Loucy (cell line): ENCODE measurements around the gene ALX1.

ENCODE experiments used
- H2AFZ ChIP-seq: fragments of 200-600 bp; sonication (generic); 2 replicates; pipeline ENCODE4 v1.6.0; 2016; ENCODE audit warnings: antibody characterized with exemption, mild to moderate bottlenecking, low read length, moderate library complexity
- H3F3A ChIP-seq: fragments of 200-600 bp; 2 replicates; pipeline ENCODE4 v1.6.0; 2016; ENCODE audit warnings: antibody characterized with exemption, low read depth, mild to moderate bottlenecking
- H3K27me3 ChIP-seq: fragments of 200-600 bp; sonication (generic); 2 replicates; pipeline ENCODE4 v1.6.1; 2014; ENCODE audit warnings: low read length, mild to moderate bottlenecking; ENCODE audit not compliant: insufficient read depth, poor library complexity, severe bottlenecking
- H3K36me3 ChIP-seq: fragments of 200-600 bp; sonication (generic); 2 replicates; pipeline ENCODE4 v1.6.1; 2016; ENCODE audit warnings: low read length; ENCODE audit not compliant: insufficient read depth
- H3K4me1 ChIP-seq: fragments of 200-600 bp; sonication (generic); 2 replicates; pipeline ENCODE4 v1.5.1; 2014; ENCODE audit warnings: low read length, mild to moderate bottlenecking; ENCODE audit not compliant: insufficient read depth, poor library complexity, severe bottlenecking
- H3K4me2 ChIP-seq: fragments of 200-600 bp; sonication (generic); 2 replicates; pipeline ENCODE4 v1.6.0; 2014; ENCODE audit warnings: antibody characterized with exemption, low read length, low read depth, mild to moderate bottlenecking; ENCODE audit not compliant: poor library complexity, severe bottlenecking
- H3K4me3 ChIP-seq: fragments of 200-600 bp; sonication (generic); 2 replicates; pipeline ENCODE4 v1.5.1; 2014; ENCODE audit warnings: low read length, mild to moderate bottlenecking, mixed read lengths; ENCODE audit not compliant: poor library complexity, severe bottlenecking
- H3K79me2 ChIP-seq: fragments of 200-600 bp; sonication (generic); 2 replicates; pipeline ENCODE4 v1.6.1; 2014; ENCODE audit warnings: low read length; ENCODE audit not compliant: insufficient read depth
- H3K9ac ChIP-seq: fragments of 200-600 bp; sonication (generic); 2 replicates; pipeline ENCODE4 v1.6.0; 2014; ENCODE audit warnings: mild to moderate bottlenecking, low read depth, low read length, moderate library complexity; ENCODE audit not compliant: poor library complexity, severe bottlenecking
- H3K9me2 ChIP-seq: fragments of 200-600 bp; sonication (generic); replicated peaks from 2 replicates; pipeline ENCODE4 v1.6.1; 2016; ENCODE audit warnings: low read depth, low read length, mixed read lengths
- H3K9me3 ChIP-seq: fragments of 200-600 bp; sonication (generic); 2 replicates; pipeline ENCODE4 v1.6.1; 2014; ENCODE audit warnings: mild to moderate bottlenecking, antibody characterized with exemption, low read length, low read depth; ENCODE audit not compliant: insufficient read depth
- H4K20me1 ChIP-seq: fragments of 200-600 bp; sonication (generic); 2 replicates; pipeline ENCODE4 v1.6.0; 2014; ENCODE audit warnings: antibody characterized with exemption, low read length, mild to moderate bottlenecking; ENCODE audit not compliant: insufficient read depth, poor library complexity, severe bottlenecking
- EZH2phosphoT487 ChIP-seq: fragments of 200-600 bp; IDR thresholded peaks from 2 replicates; pipeline ENCODE4 v1.6.1; 2018; ENCODE audit warnings: antibody characterized with exemption, mild to moderate bottlenecking, moderate library complexity, borderline replicate concordance
- TF ChIP-seq, protein P1 (sequence below): fragments of 200-600 bp; sonication (generic); conservative IDR thresholded peaks from 2 replicates; pipeline ENCODE4 v1.5.1; 2014; ENCODE audit warnings: mild to moderate bottlenecking, antibody characterized with exemption, low read length

Gene ALX1

GRCh38 chr12:85296362-85296761 is 16.3 kb downstream of the ALX1 start:
- Histone ChIP-seq H3K36me3 (no peaks in the 10 kb centered on the region), H3F3A (no peaks in the 10 kb centered on the region), H3K9ac (no peak overlapping the region), H4K20me1 (no peaks in the 10 kb centered on the region), H3K4me2 (no peak overlapping the region), H3K4me3 (no peak overlapping the region), H2AFZ (no peak overlapping the region), H3K9me2 (no peaks in the 10 kb centered on the region), H3K27me3 (no peaks in the 10 kb centered on the region), H3K79me2 (no peaks in the 10 kb centered on the region), H3K4me1 (peaks cover 3% of the 10 kb centered on the region), H3K9me3 (no peaks in the 10 kb centered on the region)
- no peak for TF ChIP-seq EZH2phosphoT487
- TF ChIP-seq, protein P1, sequence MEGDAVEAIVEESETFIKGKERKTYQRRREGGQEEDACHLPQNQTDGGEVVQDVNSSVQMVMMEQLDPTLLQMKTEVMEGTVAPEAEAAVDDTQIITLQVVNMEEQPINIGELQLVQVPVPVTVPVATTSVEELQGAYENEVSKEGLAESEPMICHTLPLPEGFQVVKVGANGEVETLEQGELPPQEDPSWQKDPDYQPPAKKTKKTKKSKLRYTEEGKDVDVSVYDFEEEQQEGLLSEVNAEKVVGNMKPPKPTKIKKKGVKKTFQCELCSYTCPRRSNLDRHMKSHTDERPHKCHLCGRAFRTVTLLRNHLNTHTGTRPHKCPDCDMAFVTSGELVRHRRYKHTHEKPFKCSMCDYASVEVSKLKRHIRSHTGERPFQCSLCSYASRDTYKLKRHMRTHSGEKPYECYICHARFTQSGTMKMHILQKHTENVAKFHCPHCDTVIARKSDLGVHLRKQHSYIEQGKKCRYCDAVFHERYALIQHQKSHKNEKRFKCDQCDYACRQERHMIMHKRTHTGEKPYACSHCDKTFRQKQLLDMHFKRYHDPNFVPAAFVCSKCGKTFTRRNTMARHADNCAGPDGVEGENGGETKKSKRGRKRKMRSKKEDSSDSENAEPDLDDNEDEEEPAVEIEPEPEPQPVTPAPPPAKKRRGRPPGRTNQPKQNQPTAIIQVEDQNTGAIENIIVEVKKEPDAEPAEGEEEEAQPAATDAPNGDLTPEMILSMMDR = no peak

GRCh38 chr12:85299053-85299452 is 19.0 kb downstream of the ALX1 start:
- Histone ChIP-seq H3K9me3 (no peaks in the 10 kb centered on the region), H2AFZ (no peak overlapping the region), H3K4me3 (no peak overlapping the region), H3K4me1 (peaks cover 6% of the 10 kb centered on the region), H3K4me2 (no peak overlapping the region), H3K36me3 (no peaks in the 10 kb centered on the region), H3F3A (no peaks in the 10 kb centered on the region), H3K9ac (no peak overlapping the region), H4K20me1 (no peaks in the 10 kb centered on the region), H3K9me2 (no peaks in the 10 kb centered on the region), H3K27me3 (no peaks in the 10 kb centered on the region), H3K79me2 (no peaks in the 10 kb centered on the region)
- no peak for TF ChIP-seq EZH2phosphoT487
- TF ChIP-seq, protein P1 = no peak

GRCh38 chr12:85301051-85301450 is 21.0 kb downstream of the ALX1 start:
- Histone ChIP-seq H3K9me3 (no peaks in the 10 kb centered on the region), H3K36me3 (no peaks in the 10 kb centered on the region), H3K27me3 (no peaks in the 10 kb centered on the region), H3K4me1 (peaks cover 6% of the 10 kb centered on the region), H3K9me2 (no peaks in the 10 kb centered on the region), H3K9ac (no peak overlapping the region), H4K20me1 (no peaks in the 10 kb centered on the region), H3F3A (no peaks in the 10 kb centered on the region), H3K4me2 (no peak overlapping the region), H3K79me2 (no peaks in the 10 kb centered on the region), H2AFZ (no peak overlapping the region), H3K4me3 (no peak overlapping the region)
- TF ChIP-seq EZH2phosphoT487 = no peak
- TF ChIP-seq, protein P1 = no peak
